ENCODE measurements around the gene LIMK2. TPM values are rescaled to one million over a fixed set of nuclear protein-coding genes. Genes with fewer than 3 reads are reported as not detected.

LIMK2 gene
- total RNA-seq, 1 experiment from 2014 or later, result 13.2 TPM

GRCh38 chr22:31327806-31328543 lies 115.9 kb downstream of the LIMK2 start:
- Histone ChIP-seq H4K20me1 (ENCODE audit: low read length) (no peaks in the 10 kb centered on the region), H3K9me2 (replicated peaks; ENCODE audit: low read length) (no peaks in the 10 kb centered on the region), H3K9ac (ENCODE audit: low read length) (no peak overlapping the region), H3F3A (ENCODE audit: low read length, unreplicated experiment) (no peaks in the 10 kb centered on the region), H3K4me3 (ENCODE audit: low read length) (no peak overlapping the region), H3K4me2 (ENCODE audit: low read length) (no peak overlapping the region), H3K36me3 (ENCODE audit: low read depth, low read length) (peaks cover 10% of the 10 kb centered on the region; the same call in 1 of the 2 replicates), H3K79me2 (ENCODE audit: low read length) (no peaks in the 10 kb centered on the region), H3K27me3 (ENCODE audit: low read length) (no peaks in the 10 kb centered on the region), H3K4me1 (ENCODE audit: insufficient read depth, low read length) (no peaks in the 10 kb centered on the region; the same call in 1 of the 2 replicates), H3K27ac (ENCODE audit: low read length) (no peak overlapping the region), H3K9me3 (ENCODE audit: low read length) (no peaks in the 10 kb centered on the region), H2AFZ (ENCODE audit: low read length) (no peak overlapping the region)
- POLR2A ChIA-PET (ENCODE audit: unreplicated experiment), result no interaction called here
- ATAC-seq (no peak), DNase-seq (no peak)
- TF ChIP-seq EZH2phosphoT487 (IDR thresholded peaks at IDR 0.05; ENCODE audit: borderline replicate concordance, low read length) (no peak), CTCF (conservative IDR thresholded peaks at IDR 0.05; ENCODE audit: low read depth, low read length) (no peak), EZH2 (IDR thresholded peaks at IDR 0.05; ENCODE audit: low read length, unreplicated experiment) (no peak)
- BruUV-seq (replicated peaks), result no TSS peak
- CTCF ChIA-PET, result no interaction called here
- intact Hi-C loops (cut with micrococcal nuclease), result no loop called here

- Histone ChIP-seq H3K9ac (ENCODE audit: low read length) (no peak overlapping the region), H4K20me1 (ENCODE audit: low read length) (no peaks in the 10 kb centered on the region), H2AFZ (ENCODE audit: low read length) (no peak overlapping the region), H3K4me3 (ENCODE audit: low read length) (no peak overlapping the region), H3K79me2 (ENCODE audit: low read length) (no peaks in the 10 kb centered on the region), H3K27me3 (ENCODE audit: low read length) (no peaks in the 10 kb centered on the region), H3K4me1 (ENCODE audit: insufficient read depth, low read length) (no peaks in the 10 kb centered on the region; the same call in 1 of the 2 replicates), H3K27ac (ENCODE audit: low read length) (no peak overlapping the region), H3K9me2 (replicated peaks; ENCODE audit: low read length) (no peaks in the 10 kb centered on the region), H3K4me2 (ENCODE audit: low read length) (no peak overlapping the region), H3K9me3 (ENCODE audit: low read length) (no peaks in the 10 kb centered on the region), H3F3A (ENCODE audit: low read length, unreplicated experiment) (no peaks in the 10 kb centered on the region), H3K36me3 (ENCODE audit: low read depth, low read length) (peaks cover 12% of the 10 kb centered on the region; the same call in 1 of the 2 replicates)
- POLR2A ChIA-PET (ENCODE audit: unreplicated experiment), result no interaction called here
- no TSS peak for BruUV-seq (replicated peaks)
- intact Hi-C loops (cut with micrococcal nuclease), result no loop called here
- ATAC-seq (no peak), DNase-seq (no peak)
- TF ChIP-seq EZH2 (IDR thresholded peaks at IDR 0.05; ENCODE audit: low read length, unreplicated experiment), result no peak
- no peak for TF ChIP-seq CTCF (conservative IDR thresholded peaks at IDR 0.05; ENCODE audit: low read depth, low read length)
- TF ChIP-seq EZH2phosphoT487 (IDR thresholded peaks at IDR 0.05; ENCODE audit: borderline replicate concordance, low read length), result no peak
- CTCF ChIA-PET, result no interaction called here
These were observed 116.5 kb downstream of the LIMK2 start for GRCh38 chr22:31328544-31328960.

DNA sequence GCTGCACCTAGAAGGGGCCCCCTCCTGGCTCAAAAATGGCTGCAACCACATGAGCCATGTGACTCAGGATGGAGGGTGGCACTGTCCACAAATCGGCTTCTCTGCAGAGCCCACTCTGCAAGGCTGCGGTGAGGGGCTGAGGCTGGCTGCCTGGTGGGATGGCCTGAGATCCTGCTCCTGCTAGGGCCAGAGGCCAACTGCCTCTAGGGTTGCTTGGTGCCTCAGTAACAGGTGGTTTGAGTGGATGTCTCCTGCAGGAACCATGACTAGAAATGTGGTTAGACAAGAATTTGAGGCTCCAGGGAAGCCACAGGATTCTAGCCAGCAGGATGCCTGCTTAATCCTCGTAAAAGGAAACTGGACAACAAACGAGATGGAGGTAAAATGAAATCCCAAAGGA lies 116.9 kb downstream of the LIMK2 start:
- intact Hi-C loops (cut with micrococcal nuclease), result no loop called here

More for the DNA sequence above, 116.9 kb downstream of the LIMK2 start:
- ChIA-PET POLR2A (ENCODE audit: unreplicated experiment) (no interaction called here), CTCF (no interaction called here)
- H3K27me3 ChIP-seq (ENCODE audit: low read length), result no peaks in the 10 kb centered on the region
- no peaks in the 10 kb centered on the region for H3K79me2 ChIP-seq (ENCODE audit: low read length)
- ATAC-seq, result no peak
- no peak overlapping the region for H2AFZ ChIP-seq (ENCODE audit: low read length)
- H3K36me3 ChIP-seq (ENCODE audit: low read depth, low read length), result peaks cover 12% of the 10 kb centered on the region; the same call in 1 of the 2 replicates
- TF ChIP-seq EZH2phosphoT487 (IDR thresholded peaks at IDR 0.05; ENCODE audit: borderline replicate concordance, low read length), result no peak
- TF ChIP-seq EZH2 (IDR thresholded peaks at IDR 0.05; ENCODE audit: low read length, unreplicated experiment), result no peak
- TF ChIP-seq CTCF (conservative IDR thresholded peaks at IDR 0.05; ENCODE audit: low read depth, low read length), result no peak
- no peak overlapping the region for H3K27ac ChIP-seq (ENCODE audit: low read length)
- no peak overlapping the region for H3K4me2 ChIP-seq (ENCODE audit: low read length)
- no peaks in the 10 kb centered on the region for H3F3A ChIP-seq (ENCODE audit: low read length, unreplicated experiment)
- H4K20me1 ChIP-seq (ENCODE audit: low read length), result no peaks in the 10 kb centered on the region
- no peaks in the 10 kb centered on the region for H3K9me3 ChIP-seq (ENCODE audit: low read length)
- no peaks in the 10 kb centered on the region for H3K9me2 ChIP-seq (replicated peaks; ENCODE audit: low read length)
- BruUV-seq (replicated peaks), result no TSS peak
- no peak overlapping the region for H3K4me3 ChIP-seq (ENCODE audit: low read length)
- DNase-seq, result no peak
- no peaks in the 10 kb centered on the region; the same call in 1 of the 2 replicates for H3K4me1 ChIP-seq (ENCODE audit: insufficient read depth, low read length)
- H3K9ac ChIP-seq (ENCODE audit: low read length), result no peak overlapping the region

All from PC-3 (cell line).